PC-3 (cell line): Measurements from ENCODE around the gene FLNC. TPM values are rescaled to one million over a fixed set of nuclear protein-coding genes. Genes with fewer than 3 reads are reported as not detected.

Source experiments
- ATAC-seq: fragments of 200-7000 bp; cut with Tn5 transposase; 2 replicates; pipeline ENCODE4 v1.9.1; 2020; ENCODE audit warnings: mild to moderate bottlenecking, moderate library complexity
- BruUV-seq: library from RNA; stranded (reverse); fragments of 400-500 nt; replicated peaks from 2 replicates; lab custom pipeline; 2021; lab: Mats Ljungman, UMichigan
- CTCF ChIA-PET: fragments of 300-600 bp; sonication (Branson Sonifier 250); formaldehyde crosslinking; loops from one replicate; lab custom pipeline; 2022; ENCODE audit warnings: antibody characterized with exemption; lab: Charles Lee
- POLR2A ChIA-PET: fragments of 300-600 bp; sonication (Branson Sonifier 250); formaldehyde crosslinking; loops from one replicate; lab custom pipeline; 2022; ENCODE audit warnings: antibody characterized with exemption; ENCODE audit not compliant: unreplicated experiment; lab: Charles Lee
- DNase-seq: peaks from one replicate; pipeline ENCODE4 v3.0.0-alpha.2; 2015
- H2AFZ ChIP-seq: fragments of 300-600 bp; sonication (generic); 2 replicates; pipeline ENCODE4 v1.6.0; 2016; ENCODE audit warnings: antibody characterized with exemption, low read length
- H3F3A ChIP-seq: fragments of 300-600 bp; sonication (generic); one replicate; pipeline ENCODE4 v1.6.0; 2017; ENCODE audit warnings: antibody characterized with exemption, low read length, control low read depth, mild to moderate bottlenecking; ENCODE audit not compliant: unreplicated experiment
- H3K27ac ChIP-seq: fragments of 300-600 bp; sonication (generic); 2 replicates; pipeline ENCODE4 v1.5.1; 2016; ENCODE audit warnings: mild to moderate bottlenecking, low read length
- H3K27me3 ChIP-seq: fragments of 300-600 bp; sonication (generic); 2 replicates; pipeline ENCODE4 v1.6.1; 2016; ENCODE audit warnings: low read length, mixed read lengths
- H3K36me3 ChIP-seq: fragments of 300-600 bp; sonication (generic); 2 replicates; pipeline ENCODE4 v1.6.1; 2016; ENCODE audit warnings: low read depth, mixed run types, low read length, mixed read lengths
- H3K4me1 ChIP-seq: fragments of 300-600 bp; sonication (generic); 2 replicates; pipeline ENCODE4 v1.5.1; 2016; ENCODE audit warnings: low read length; ENCODE audit not compliant: insufficient read depth
- H3K4me2 ChIP-seq: fragments of 300-600 bp; sonication (generic); 2 replicates; pipeline ENCODE4 v1.6.0; 2016; ENCODE audit warnings: low read length
- H3K4me3 ChIP-seq: fragments of 300-600 bp; sonication (generic); 2 replicates; pipeline ENCODE4 v1.5.1; 2016; ENCODE audit warnings: mild to moderate bottlenecking, low read length, mixed read lengths
- H3K79me2 ChIP-seq: fragments of 300-600 bp; sonication (generic); 2 replicates; pipeline ENCODE4 v1.6.1; 2017; ENCODE audit warnings: low read length, mixed read lengths
- H3K9ac ChIP-seq: fragments of 300-600 bp; sonication (generic); 2 replicates; pipeline ENCODE4 v1.6.0; 2016; ENCODE audit warnings: mild to moderate bottlenecking, low read length
- H3K9me2 ChIP-seq: fragments of 300-600 bp; sonication (generic); replicated peaks from 2 replicates; pipeline ENCODE4 v1.6.1; 2016; ENCODE audit warnings: mixed run types, low read length, mixed read lengths
- H3K9me3 ChIP-seq: fragments of 300-600 bp; sonication (generic); 2 replicates; pipeline ENCODE4 v1.6.1; 2016; ENCODE audit warnings: low read length, mixed read lengths
- H4K20me1 ChIP-seq: fragments of 300-600 bp; sonication (generic); 2 replicates; pipeline ENCODE4 v1.6.1; 2016; ENCODE audit warnings: low read length, mixed read lengths
- EZH2 ChIP-seq: fragments of 300-600 bp; sonication (generic); IDR thresholded peaks from one replicate; pipeline ENCODE4 v1.6.1; 2017; ENCODE audit warnings: antibody characterized with exemption, mild to moderate bottlenecking, low read length; ENCODE audit not compliant: unreplicated experiment
- EZH2phosphoT487 ChIP-seq: fragments of 300-600 bp; sonication (generic); IDR thresholded peaks from 2 replicates; pipeline ENCODE4 v1.6.1; 2018; ENCODE audit warnings: mild to moderate bottlenecking, antibody characterized with exemption, low read length, borderline replicate concordance
- intact Hi-C: fragments of 100-400 bp; cut with micrococcal nuclease; formaldehyde crosslinking; loops from 2 replicates; pipeline ENCODE4 v1.9.0; 2023
- total RNA-seq: library from RNA; depleted of rRNA; stranded (reverse); fragments of >200 nt; gene quantifications from 2 replicates; pipeline ENCODE4 v1.2.3, GENCODE V29; 2014
- TF ChIP-seq, protein P1 (sequence below): fragments of 300-600 bp; sonication (generic); conservative IDR thresholded peaks from 2 replicates; pipeline ENCODE4 v1.5.1; 2017; ENCODE audit warnings: antibody characterized with exemption, low read depth, mild to moderate bottlenecking, low read length

The FLNC gene
- total RNA-seq, 1 experiment from 2014 or later, result 88.7 TPM

DNA sequence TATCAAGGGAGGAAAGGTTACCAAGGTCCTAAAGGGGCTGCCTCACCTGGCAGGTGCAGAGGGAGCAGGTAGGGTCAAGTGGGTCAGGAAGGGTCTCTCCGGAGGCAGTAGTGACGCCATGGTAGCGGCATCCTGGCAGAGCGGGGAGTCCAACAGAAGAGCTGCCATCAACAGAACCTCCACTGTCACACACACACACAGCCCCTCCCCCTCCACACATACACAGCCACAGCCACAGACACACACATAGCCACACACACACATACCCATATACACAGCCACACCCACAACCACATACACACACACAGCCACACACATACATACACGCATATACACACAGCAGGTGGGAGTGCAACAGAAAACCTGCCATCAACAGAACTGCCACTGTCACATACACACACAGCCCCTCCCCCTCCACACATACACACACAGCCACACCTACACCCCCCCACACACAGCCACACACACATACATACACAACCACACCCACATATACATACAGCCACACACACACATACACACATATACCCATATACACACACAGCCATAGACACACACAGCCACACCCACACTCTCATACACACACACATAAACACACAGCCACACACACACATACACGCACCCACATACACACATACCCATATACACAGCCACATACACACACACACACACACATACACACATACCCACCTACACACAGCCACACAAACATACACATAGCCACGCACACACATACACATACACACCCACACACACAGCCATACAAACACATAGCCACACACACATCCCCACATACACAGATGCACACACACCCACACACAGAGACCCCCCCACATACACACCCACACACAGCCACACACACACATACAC lies 57.2 kb downstream of the FLNC start:
- Histone ChIP-seq H4K20me1 (no peaks in the 10 kb centered on the region), H2AFZ (no peak overlapping the region), H3K4me1 (peaks cover 20% of the 10 kb centered on the region), H3K27ac (no peak overlapping the region), H3K9ac (no peak overlapping the region), H3F3A (no peaks in the 10 kb centered on the region), H3K27me3 (no peaks in the 10 kb centered on the region), H3K36me3 (no peaks in the 10 kb centered on the region), H3K9me3 (no peaks in the 10 kb centered on the region), H3K9me2 (no peaks in the 10 kb centered on the region), H3K79me2 (no peaks in the 10 kb centered on the region), H3K4me3 (no peak overlapping the region), H3K4me2 (no peak overlapping the region)
- DNase-seq, result no peak
- ChIA-PET CTCF (no interaction called here), POLR2A (no interaction called here)
- ATAC-seq, result no peak
- TF ChIP-seq, protein P1, sequence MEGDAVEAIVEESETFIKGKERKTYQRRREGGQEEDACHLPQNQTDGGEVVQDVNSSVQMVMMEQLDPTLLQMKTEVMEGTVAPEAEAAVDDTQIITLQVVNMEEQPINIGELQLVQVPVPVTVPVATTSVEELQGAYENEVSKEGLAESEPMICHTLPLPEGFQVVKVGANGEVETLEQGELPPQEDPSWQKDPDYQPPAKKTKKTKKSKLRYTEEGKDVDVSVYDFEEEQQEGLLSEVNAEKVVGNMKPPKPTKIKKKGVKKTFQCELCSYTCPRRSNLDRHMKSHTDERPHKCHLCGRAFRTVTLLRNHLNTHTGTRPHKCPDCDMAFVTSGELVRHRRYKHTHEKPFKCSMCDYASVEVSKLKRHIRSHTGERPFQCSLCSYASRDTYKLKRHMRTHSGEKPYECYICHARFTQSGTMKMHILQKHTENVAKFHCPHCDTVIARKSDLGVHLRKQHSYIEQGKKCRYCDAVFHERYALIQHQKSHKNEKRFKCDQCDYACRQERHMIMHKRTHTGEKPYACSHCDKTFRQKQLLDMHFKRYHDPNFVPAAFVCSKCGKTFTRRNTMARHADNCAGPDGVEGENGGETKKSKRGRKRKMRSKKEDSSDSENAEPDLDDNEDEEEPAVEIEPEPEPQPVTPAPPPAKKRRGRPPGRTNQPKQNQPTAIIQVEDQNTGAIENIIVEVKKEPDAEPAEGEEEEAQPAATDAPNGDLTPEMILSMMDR, result no peak
- no peak for TF ChIP-seq EZH2phosphoT487
- BruUV-seq, result no TSS peak
- intact Hi-C loops, result no loop called here

DNA sequence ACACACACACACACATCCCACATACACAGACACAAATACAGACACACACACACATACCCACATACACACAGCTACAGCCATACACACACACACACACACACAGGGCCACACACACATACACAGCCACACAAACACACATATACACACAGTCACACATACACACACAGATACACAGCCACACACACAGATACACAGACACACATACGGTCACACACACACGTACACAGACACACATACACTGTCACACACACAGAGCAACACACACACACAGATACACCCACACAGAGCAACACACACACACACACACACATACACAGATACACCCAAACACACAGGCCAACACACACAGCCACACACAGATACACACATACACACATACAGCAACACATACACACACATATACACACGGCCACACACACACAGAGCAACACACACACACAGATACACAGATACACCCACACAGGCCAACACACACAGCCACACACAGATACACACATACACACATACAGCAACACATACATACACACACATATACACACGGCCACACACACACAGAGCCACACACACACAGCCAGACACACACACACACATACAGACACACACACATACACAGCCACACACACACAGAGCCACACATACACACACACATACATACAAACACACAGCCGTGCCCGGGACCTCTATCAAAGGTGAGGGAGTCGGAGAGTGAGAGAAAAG lies 58.0 kb downstream of the FLNC start:
- peak overlapping the region; percentile 70 for H3K27ac ChIP-seq
- H2AFZ ChIP-seq, result no peak overlapping the region
- ATAC-seq, result no peak
- H3K4me1 ChIP-seq, result peaks cover 28% of the 10 kb centered on the region
- intact Hi-C loops, result no loop called here
- ChIA-PET POLR2A (no interaction called here), CTCF (no interaction called here)
- H3F3A ChIP-seq, result no peaks in the 10 kb centered on the region
- no peaks in the 10 kb centered on the region for H3K9me2 ChIP-seq
- no peaks in the 10 kb centered on the region for H3K79me2 ChIP-seq
- no peak overlapping the region for H3K4me3 ChIP-seq
- no peaks in the 10 kb centered on the region for H3K36me3 ChIP-seq
- H4K20me1 ChIP-seq, result no peaks in the 10 kb centered on the region
- H3K9ac ChIP-seq, result no peak overlapping the region
- no peak for DNase-seq
- no peaks in the 10 kb centered on the region for H3K9me3 ChIP-seq
- TF ChIP-seq EZH2 (no peak), EZH2phosphoT487 (no peak)
- TF ChIP-seq, protein P1, result no peak
- no peaks in the 10 kb centered on the region for H3K27me3 ChIP-seq
- no TSS peak for BruUV-seq
- H3K4me2 ChIP-seq, result no peak overlapping the region

DNA sequence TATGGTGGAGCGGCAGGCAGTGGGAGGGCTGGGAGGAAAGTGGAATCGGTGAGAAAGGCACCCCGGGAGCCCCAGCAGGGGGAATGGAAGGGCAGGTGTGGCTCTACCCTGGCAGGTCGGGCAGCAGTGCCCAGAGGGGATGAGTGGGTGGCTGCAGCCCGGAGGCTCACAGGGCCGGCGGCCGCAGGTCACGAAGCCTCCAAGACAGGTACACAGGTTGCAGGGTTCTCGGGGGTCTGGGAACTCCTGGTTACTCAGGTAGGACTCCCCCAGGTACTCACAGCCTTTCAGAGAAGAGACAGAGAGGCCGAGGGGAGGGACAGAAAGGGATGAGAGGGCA lies 58.5 kb downstream of the FLNC start:
- BruUV-seq, result no TSS peak
- Histone ChIP-seq H3K4me2 (no peak overlapping the region; the same call in 1 of the 2 replicates), H3K4me1 (peaks cover 33% of the 10 kb centered on the region), H3K27me3 (no peaks in the 10 kb centered on the region), H3K27ac (peak overlapping the region; percentile 70), H3K4me3 (no peak overlapping the region), H3F3A (no peaks in the 10 kb centered on the region), H4K20me1 (no peaks in the 10 kb centered on the region), H3K79me2 (no peaks in the 10 kb centered on the region), H2AFZ (no peak overlapping the region), H3K9me3 (no peaks in the 10 kb centered on the region), H3K9me2 (no peaks in the 10 kb centered on the region), H3K36me3 (no peaks in the 10 kb centered on the region), H3K9ac (peak overlapping the region; percentile 25; the same call in 1 of the 2 replicates)
- intact Hi-C loops, result no loop called here
- no peak for ATAC-seq
- CTCF ChIA-PET, result no interaction called here
- no peak for DNase-seq
- POLR2A ChIA-PET, result interaction anchor here (1.0 kb wide), 1 partner anchor 151 kb away, joined by 4 read pairs; no protein-coding TSS in a partner anchor
- no peak for TF ChIP-seq EZH2
- TF ChIP-seq, protein P1, result no peak
- TF ChIP-seq EZH2phosphoT487, result no peak
